HEK293T (cell line): ENCODE data around the gene PLA2G4D.

Source experiments
- CTCF ChIA-PET: fragments of 350-600 bp; formaldehyde crosslinking; extraction: SDS; loops from one replicate; lab custom pipeline; 2021; ENCODE audit warnings: antibody characterized with exemption, inconsistent platforms; lab: Yijun Ruan, JAX
- POLR2A ChIA-PET: fragments of 350-600 bp; formaldehyde crosslinking; extraction: SDS; loops from one replicate; lab custom pipeline; 2020; ENCODE audit warnings: antibody characterized with exemption, inconsistent platforms; lab: Yijun Ruan, JAX
- DNase-seq: peaks from one replicate; pipeline ENCODE4 v3.0.0; 2012; ENCODE audit warnings: mixed read lengths; ENCODE audit errors: extremely low spot score
- ARNT ChIP-seq: fragments of 450-650 bp; IDR thresholded peaks from 2 replicates; pipeline ENCODE4 v1.6.1; 2017; ENCODE audit warnings: mild to moderate bottlenecking
- BHLHE40 ChIP-seq: fragments of 450-650 bp; IDR thresholded peaks from 2 replicates; pipeline ENCODE4 v1.6.1; 2016; ENCODE audit warnings: mild to moderate bottlenecking, moderate library complexity, borderline replicate concordance
- CTBP1 ChIP-seq: fragments of 450-650 bp; IDR thresholded peaks from 2 replicates; pipeline ENCODE4 v1.6.1; 2016; ENCODE audit warnings: borderline replicate concordance
- ELF4 ChIP-seq: fragments of 450-650 bp; IDR thresholded peaks from 2 replicates; pipeline ENCODE4 v1.6.1; 2017; ENCODE audit warnings: antibody characterized with exemption
- FOXA1 ChIP-seq: fragments of 450-650 bp; IDR thresholded peaks from 2 replicates; pipeline ENCODE4 v1.6.1; 2016; ENCODE audit warnings: mild to moderate bottlenecking
- FOXK2 ChIP-seq: fragments of 450-650 bp; IDR thresholded peaks from 2 replicates; pipeline ENCODE4 v1.6.1; 2016; ENCODE audit warnings: mild to moderate bottlenecking
- FOXM1 ChIP-seq: fragments of 450-650 bp; IDR thresholded peaks from 2 replicates; pipeline ENCODE4 v1.6.1; 2017; ENCODE audit warnings: mild to moderate bottlenecking, borderline replicate concordance
- HDGF ChIP-seq: fragments of 450-650 bp; IDR thresholded peaks from 2 replicates; pipeline ENCODE4 v1.6.1; 2017; ENCODE audit warnings: antibody characterized with exemption, borderline replicate concordance
- L3MBTL2 ChIP-seq: fragments of 450-650 bp; conservative IDR thresholded peaks from 2 replicates; pipeline ENCODE4 v1.6.1; 2016; ENCODE audit warnings: mild to moderate bottlenecking
- LEF1 ChIP-seq: fragments of 450-650 bp; IDR thresholded peaks from 2 replicates; pipeline ENCODE4 v1.6.1; 2017; ENCODE audit warnings: mild to moderate bottlenecking, borderline replicate concordance
- NFRKB ChIP-seq: fragments of 450-650 bp; IDR thresholded peaks from 2 replicates; pipeline ENCODE4 v1.6.1; 2016; ENCODE audit warnings: mild to moderate bottlenecking, moderate library complexity
- SP1 ChIP-seq: fragments of 450-650 bp; IDR thresholded peaks from 2 replicates; pipeline ENCODE4 v1.6.1; 2017
- SUZ12 ChIP-seq: fragments of 450-650 bp; IDR thresholded peaks from 2 replicates; pipeline ENCODE4 v1.6.1; 2016; ENCODE audit warnings: mild to moderate bottlenecking
- TARDBP ChIP-seq: fragments of 450-650 bp; IDR thresholded peaks from 2 replicates; pipeline ENCODE4 v1.6.1; 2016
- ZNF384 ChIP-seq: fragments of 450-650 bp; IDR thresholded peaks from 2 replicates; pipeline ENCODE4 v1.6.1; 2016
- TF ChIP-seq, protein P1 (sequence below): fragments of 450-650 bp; IDR thresholded peaks from 2 replicates; pipeline ENCODE4 v1.6.1; 2016

Gene PLA2G4D

DNA sequence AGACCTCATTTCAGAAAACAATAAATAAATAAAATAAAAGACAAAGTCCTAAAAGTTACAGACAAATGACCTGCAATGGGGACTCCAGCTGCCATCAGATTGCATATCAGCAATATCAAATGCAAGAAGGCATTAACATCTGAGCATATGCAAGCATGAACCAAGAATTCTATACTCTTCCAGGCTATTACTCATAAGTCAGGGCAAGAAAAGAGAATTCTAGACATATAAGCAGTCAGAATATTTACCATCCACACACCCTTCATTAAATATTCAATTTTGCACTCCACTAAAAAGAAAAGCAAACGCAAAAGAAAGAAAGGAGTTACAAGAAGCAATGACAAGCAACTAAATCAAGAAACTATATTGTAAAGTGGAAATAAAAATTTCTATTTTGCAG lies 41.0 kb upstream of the PLA2G4D start:
- no peak for DNase-seq
- ChIA-PET POLR2A (no interaction called here), CTCF (interaction anchor here (0.6 to 1.5 kb wide), 2 partner anchors 47 to 68 kb away, joined by 3 read pairs; no protein-coding TSS in a partner anchor)
- TF ChIP-seq ZNF384: no peak

DNA sequence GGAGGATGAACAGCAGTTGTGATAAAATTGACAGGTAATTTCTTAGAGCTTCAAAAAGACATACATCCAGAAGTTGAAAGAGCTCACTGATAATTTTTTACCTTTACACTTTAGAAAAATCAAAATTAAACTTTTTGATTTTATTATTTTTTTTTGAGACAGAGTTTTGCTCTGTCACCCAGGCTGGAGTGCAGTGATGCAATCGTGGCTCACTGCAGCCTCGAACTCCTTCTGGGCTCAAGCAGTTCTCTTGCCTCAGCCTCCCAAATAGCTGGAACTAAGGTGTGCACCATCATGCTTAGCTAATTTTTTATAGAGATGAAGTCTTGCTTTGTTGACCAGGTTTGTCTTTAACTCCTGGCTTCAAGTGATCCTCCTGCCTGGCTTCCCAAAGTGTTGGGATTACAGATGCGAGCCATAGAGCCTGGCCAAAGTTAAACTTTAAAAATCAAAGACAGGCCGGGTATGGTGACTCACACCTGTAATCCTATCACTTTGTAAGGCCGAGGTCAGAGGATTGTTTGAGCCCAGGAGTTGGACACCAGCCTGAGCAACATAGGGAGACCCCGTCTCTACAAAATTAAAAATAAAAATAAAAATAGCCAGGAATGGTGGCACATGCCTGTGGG lies 40.4 kb upstream of the PLA2G4D start:
- ChIA-PET CTCF (interaction anchor here (0.9 to 1.5 kb wide), 2 partner anchors 68 to 163 kb away, joined by 3 read pairs; partner anchors contain the start of gene EHD4), POLR2A (no interaction called here)
- DNase-seq: no peak
- TF ChIP-seq, protein P1, sequence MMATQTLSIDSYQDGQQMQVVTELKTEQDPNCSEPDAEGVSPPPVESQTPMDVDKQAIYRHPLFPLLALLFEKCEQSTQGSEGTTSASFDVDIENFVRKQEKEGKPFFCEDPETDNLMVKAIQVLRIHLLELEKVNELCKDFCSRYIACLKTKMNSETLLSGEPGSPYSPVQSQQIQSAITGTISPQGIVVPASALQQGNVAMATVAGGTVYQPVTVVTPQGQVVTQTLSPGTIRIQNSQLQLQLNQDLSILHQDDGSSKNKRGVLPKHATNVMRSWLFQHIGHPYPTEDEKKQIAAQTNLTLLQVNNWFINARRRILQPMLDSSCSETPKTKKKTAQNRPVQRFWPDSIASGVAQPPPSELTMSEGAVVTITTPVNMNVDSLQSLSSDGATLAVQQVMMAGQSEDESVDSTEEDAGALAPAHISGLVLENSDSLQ: no peak
- TF ChIP-seq SP1: no peak
- no peak for TF ChIP-seq FOXM1
- TF ChIP-seq LEF1: no peak
- no peak for TF ChIP-seq ELF4
- TF ChIP-seq FOXK2: no peak
- no peak for TF ChIP-seq CTBP1
- TF ChIP-seq ARNT: no peak
- no peak for TF ChIP-seq NFRKB
- no peak for TF ChIP-seq BHLHE40
- TF ChIP-seq FOXA1: no peak
- TF ChIP-seq SUZ12: no peak
- TF ChIP-seq ZNF384: no peak
- TF ChIP-seq TARDBP: no peak
- no peak for TF ChIP-seq L3MBTL2
- TF ChIP-seq HDGF: no peak

DNA sequence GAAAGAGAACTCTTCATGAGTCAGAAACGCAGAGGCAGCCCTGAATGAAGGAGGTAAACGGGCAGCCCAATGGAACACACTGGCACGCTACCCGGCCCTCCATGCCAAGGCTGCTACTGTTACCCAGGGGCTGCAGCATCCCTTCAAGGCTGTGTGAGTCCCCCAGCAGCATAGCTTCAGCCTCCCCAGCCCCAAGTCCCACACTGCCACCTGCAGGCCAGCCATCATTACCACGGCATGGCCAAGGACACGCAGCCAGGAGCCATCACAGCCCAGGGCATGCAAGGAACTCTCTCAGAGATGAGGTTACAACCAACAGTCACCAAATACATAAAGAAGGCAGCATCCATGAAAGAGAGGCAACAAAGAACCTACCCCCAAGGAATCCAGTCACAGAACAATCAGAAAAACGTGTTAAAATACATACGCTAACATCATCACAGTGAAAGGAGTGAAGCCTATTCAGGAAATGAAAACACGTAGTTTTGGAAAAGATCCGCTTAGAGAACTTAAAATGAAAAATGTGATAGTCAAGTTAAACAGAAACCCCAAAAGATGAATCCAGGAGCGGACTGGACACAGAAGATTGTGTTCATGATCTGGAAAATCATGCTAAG lies 39.6 kb upstream of the PLA2G4D start:
- POLR2A ChIA-PET: no interaction called here
- peak; percentile 68 for DNase-seq
- TF ChIP-seq CTBP1 (no peak), NFRKB (no peak)

DNA sequence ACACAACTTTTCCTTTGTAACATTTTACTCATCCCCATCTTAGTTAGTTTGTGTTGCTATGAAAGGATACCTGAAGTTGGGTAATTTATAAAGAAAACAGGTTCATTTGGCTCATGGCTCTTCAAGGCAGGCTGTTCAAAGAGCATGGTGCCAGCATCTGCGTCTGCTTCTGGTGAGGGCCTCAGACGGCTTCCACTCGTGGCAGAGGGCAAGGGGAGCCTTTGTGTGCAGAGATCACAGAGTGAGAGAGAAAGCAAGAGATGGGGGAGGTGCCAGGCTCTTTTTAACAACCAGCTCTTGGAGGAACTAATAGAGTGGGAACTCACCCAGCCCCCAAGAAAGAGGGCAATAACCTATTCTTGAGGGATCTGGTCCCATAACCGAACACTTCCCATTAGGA lies 39.0 kb upstream of the PLA2G4D start:
- no peak for DNase-seq
- ChIA-PET POLR2A (no interaction called here), CTCF (interaction anchor here (0.6 to 1.4 kb wide), 2 partner anchors 144 to 169 kb away, joined by 4 to 7 read pairs; no protein-coding TSS in a partner anchor)
- TF ChIP-seq, protein P1: no peak
- TF ChIP-seq NFRKB (no peak), SUZ12 (no peak), ARNT (no peak), FOXM1 (no peak), SP1 (no peak), FOXA1 (no peak), CTBP1 (no peak), ZNF384 (no peak), LEF1 (no peak), ELF4 (no peak), HDGF (no peak), BHLHE40 (no peak), FOXK2 (no peak)

More for the DNA sequence above, 39.6 kb upstream of the PLA2G4D start:
- CTCF ChIA-PET: interaction anchor here (0.6 to 1.4 kb wide), 3 partner anchors 144 to 169 kb away, joined by 3 to 7 read pairs (median 4); partner anchors contain the start of gene EHD4

DNA sequence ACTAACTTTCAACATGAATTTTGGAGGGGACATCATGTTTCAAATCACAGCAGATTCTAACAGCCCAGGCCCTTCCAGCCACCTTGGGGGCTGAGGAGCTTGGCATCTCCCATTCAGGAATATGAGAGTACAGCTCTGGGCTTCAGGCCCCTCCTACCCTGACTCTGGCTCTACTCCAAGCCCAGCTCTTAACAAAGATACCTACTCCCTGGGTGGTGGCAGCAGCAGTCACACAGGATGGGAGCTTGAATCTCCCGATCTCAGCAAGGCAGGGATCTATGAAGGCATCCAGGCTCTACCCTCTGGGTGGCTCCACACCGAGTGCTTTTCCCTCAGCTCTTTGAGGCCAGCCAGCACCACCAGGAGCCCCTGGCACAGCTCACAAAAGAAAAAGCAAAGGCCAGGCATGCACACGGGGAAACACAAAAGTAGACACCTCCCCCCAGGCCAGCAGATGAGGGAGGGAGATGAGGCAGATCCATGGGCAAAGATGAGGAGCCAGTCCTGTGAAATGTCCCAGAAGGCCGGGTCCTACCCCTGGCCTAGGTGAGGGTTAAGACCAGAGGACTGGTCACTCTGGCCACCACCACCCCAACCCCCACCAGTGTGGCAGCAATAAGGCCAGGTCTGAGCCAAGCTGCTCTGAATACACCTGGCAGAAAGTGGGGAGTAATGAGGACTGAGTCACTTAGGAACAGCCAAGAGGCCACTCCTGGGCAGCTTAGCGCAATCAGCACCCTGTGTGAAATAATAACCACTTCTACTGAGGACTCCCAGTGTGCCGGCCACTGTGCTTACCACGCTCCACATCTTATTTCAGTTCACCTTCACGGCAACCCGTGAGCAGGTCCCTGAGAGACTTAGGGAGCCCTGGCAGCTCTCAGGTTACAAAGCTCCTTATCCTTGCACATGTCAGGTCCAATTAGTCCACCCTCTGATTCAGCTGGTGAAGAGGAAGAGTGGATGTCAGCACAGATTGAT lies 37.8 kb upstream of the PLA2G4D start:
- ChIA-PET CTCF (interaction anchor here (0.6 to 0.7 kb wide), 2 partner anchors 26 to 46 kb away, joined by 3 to 4 read pairs; no protein-coding TSS in a partner anchor), POLR2A (no interaction called here)
- no peak for TF ChIP-seq ARNT
- no peak for TF ChIP-seq FOXA1
- TF ChIP-seq L3MBTL2: no peak
- no peak for TF ChIP-seq NFRKB
- TF ChIP-seq SP1: no peak
- TF ChIP-seq HDGF: no peak
- no peak for TF ChIP-seq SUZ12
- no peak for TF ChIP-seq ELF4
- TF ChIP-seq FOXK2: no peak
- no peak for TF ChIP-seq LEF1
- no peak for TF ChIP-seq TARDBP
- TF ChIP-seq, protein P1: no peak
- TF ChIP-seq BHLHE40: no peak
- TF ChIP-seq CTBP1: no peak
- no peak for TF ChIP-seq FOXM1
- no peak for TF ChIP-seq ZNF384
- no peak for DNase-seq
